Testis (tissue), 3 donors: ENCODE measurements around the gene TPSB2. TPM values are rescaled to one million over a fixed set of nuclear protein-coding genes. Genes with fewer than 3 reads are reported as not detected.
"Not testable (repeated sequence)": the region's sequence is repeated elsewhere in the genome, so short reads cannot be mapped to it uniquely, and the experiment has no call there.

Source experiments
- DNase-seq: peaks from one replicate; pipeline ENCODE4 v3.0.0-alpha.2; 2019
- H3K27ac ChIP-seq, 2 donors: fragments of 200-600 bp; sonication (generic); one replicate each; pipeline ENCODE4 v1.5.1; 2019
- H3K27me3 ChIP-seq: fragments of 200-600 bp; sonication (generic); one replicate; pipeline ENCODE4 v1.5.1; 2019
- H3K36me3 ChIP-seq: fragments of 200-600 bp; sonication (generic); one replicate; pipeline ENCODE4 v1.5.1; 2017; ENCODE audit warnings: low read depth; ENCODE audit errors: missing control alignments
- H3K4me1 ChIP-seq: fragments of 200-600 bp; sonication (generic); one replicate; pipeline ENCODE4 v1.5.1; 2019
- H3K4me3 ChIP-seq, 2 donors: fragments of 200-600 bp; sonication (generic); one replicate each; pipeline ENCODE4 v1.5.1; 2017 to 2019
- H3K9me3 ChIP-seq: fragments of 200-600 bp; sonication (generic); one replicate; pipeline ENCODE4 v1.5.1; 2017
- CTCF ChIP-seq, 3 experiments: fragments of 450-650 bp in 2 of 3; fragments of 200-600 bp in 1 of 3; sonication (generic) in 1 of 3; IDR thresholded peaks; one replicate each; pipeline ENCODE4 v1.5.1; 2016 to 2019; ENCODE audit warnings: antibody characterized with exemption in 3 of 3, mild to moderate bottlenecking in 2 of 3, moderate library complexity in 1 of 3
- POLR2A ChIP-seq: fragments of 450-650 bp; IDR thresholded peaks from one replicate; pipeline ENCODE4 v1.6.1; 2017; ENCODE audit warnings: antibody characterized with exemption, mild to moderate bottlenecking, moderate library complexity
- WGBS, 2 donors: methylation state at CpG; one replicate each; pipeline ENCODE4 v1.1.5; 2018; 5-methylcytosine and 5-hydroxymethylcytosine counted together
- intact Hi-C: fragments of 100-400 bp; cut with DNase I; formaldehyde crosslinking; loops from one replicate; pipeline ENCODE4 v1.15.1; 2023; ENCODE audit warnings: low total_unique reads
- polyA plus RNA-seq: library from polyadenylated mRNA; stranded (reverse); fragments of 350-450 nt; fragmentation: Illumina TruSeq; extraction: RNeasy Lipid Tissue Mini Kit (QIAGEN cat#74804); gene quantifications from one replicate; pipeline ENCODE4 v1.2.3, GENCODE V29; 2014; ENCODE audit warnings: low read depth, low replicate concordance; ENCODE audit not compliant: insufficient read depth
- total RNA-seq, 2 donors: library from RNA; depleted of rRNA; stranded (reverse); fragments of >200 nt; gene quantifications; one replicate each; pipeline ENCODE4 v1.2.3, GENCODE V29; 2016

Gene TPSB2
- total and polyA plus RNA-seq, 3 donors from 2014 or later: 10.8 to 49.5 (median 16.1) TPM

GRCh38 chr16:1245452-1246020 is 15.6 kb upstream of the TPSB2 start:
- TF ChIP-seq CTCF (IDR thresholded peaks at IDR 0.05): no peak
- no peak for TF ChIP-seq POLR2A
- no peaks in the 10 kb centered on the region for H3K4me1 ChIP-seq
- no peak for DNase-seq
- no peaks in the 10 kb centered on the region for H3K36me3 ChIP-seq
- no peak overlapping the region for H3K27ac ChIP-seq
- 51 to 60% methylated on average over 13 to 22 of the region's 22 CpGs for WGBS, 2 donors
- no peaks in the 10 kb centered on the region for H3K9me3 ChIP-seq
- intact Hi-C loops: no loop called here
- no peaks in the 10 kb centered on the region for H3K27me3 ChIP-seq
- H3K4me3 ChIP-seq: no peak overlapping the region

GRCh38 chr16:1244881-1245280 is 14.9 kb upstream of the TPSB2 start:
- Histone ChIP-seq H3K4me1 (no peaks in the 10 kb centered on the region), H3K27me3 (no peaks in the 10 kb centered on the region), H3K36me3 (no peaks in the 10 kb centered on the region), H3K4me3 (no peak overlapping the region), H3K9me3 (no peaks in the 10 kb centered on the region), H3K27ac (no peak overlapping the region)
- DNase-seq: no peak
- 84 to 90% methylated on average over 9 to 12 of the region's 12 CpGs for WGBS, 2 donors
- TF ChIP-seq POLR2A: no peak
- no peak for TF ChIP-seq CTCF (IDR thresholded peaks at IDR 0.05)
- intact Hi-C loops: no loop called here

GRCh38 chr16:1243907-1244850 is 14.2 kb upstream of the TPSB2 start:
- H3K27me3 ChIP-seq, H3K4me3 ChIP-seq, DNase-seq, H3K36me3 ChIP-seq, H3K4me1 ChIP-seq, H3K27ac ChIP-seq, H3K9me3 ChIP-seq, intact Hi-C loops: not testable (repeated sequence)
- 78% methylated on average over 10 to 21 of the region's 32 CpGs for WGBS, 2 donors

GRCh38 chr16:1243363-1243762 is 13.4 kb upstream of the TPSB2 start:
- DNase-seq, H3K27me3 ChIP-seq, H3K4me1 ChIP-seq, intact Hi-C loops, H3K36me3 ChIP-seq, H3K27ac ChIP-seq, H3K4me3 ChIP-seq, H3K9me3 ChIP-seq: not testable (repeated sequence)
- WGBS, 2 donors: 77 to 80% methylated on average over 5 to 7 of the region's 11 CpGs

GRCh38 chr16:1241081-1241480 is 11.1 kb upstream of the TPSB2 start:
- H3K4me3 ChIP-seq, H3K36me3 ChIP-seq, H3K27me3 ChIP-seq, DNase-seq, intact Hi-C loops, H3K4me1 ChIP-seq, H3K9me3 ChIP-seq, H3K27ac ChIP-seq: not testable (repeated sequence)
- WGBS, 2 donors: 100% methylated on average over 6 of the region's 15 CpGs; no CpG with 5 or more reads in 1 of the 2 donors

GRCh38 chr16:1240436-1240835 is 10.5 kb upstream of the TPSB2 start, which contains the start of gene TPSAB1:
TPSAB1 (plus strand) TSS chr16:1240705; CDS start chr16:1240939, 234 bp downstream.
- intact Hi-C loops, H3K4me1 ChIP-seq, H3K27ac ChIP-seq, H3K4me3 ChIP-seq, H3K27me3 ChIP-seq, DNase-seq, H3K36me3 ChIP-seq, H3K9me3 ChIP-seq: not testable (repeated sequence)
- WGBS, 2 donors: 46% methylated on average over 8 of the region's 12 CpGs; no CpG with 5 or more reads in 1 of the 2 donors

- WGBS, 2 donors: 76 to 81% methylated on average over 6 to 8 of the region's 9 CpGs
- H3K27ac ChIP-seq, H3K4me3 ChIP-seq, intact Hi-C loops, H3K36me3 ChIP-seq, DNase-seq, H3K4me1 ChIP-seq, H3K27me3 ChIP-seq, H3K9me3 ChIP-seq: not testable (repeated sequence)
These were observed 9.6 kb upstream of the TPSB2 start for GRCh38 chr16:1239575-1239974.

GRCh38 chr16:1238909-1239308 is 8.9 kb upstream of the TPSB2 start:
- H3K36me3 ChIP-seq, H3K27me3 ChIP-seq, intact Hi-C loops, H3K4me3 ChIP-seq, H3K27ac ChIP-seq, H3K9me3 ChIP-seq, DNase-seq, H3K4me1 ChIP-seq: not testable (repeated sequence)
- WGBS, 2 donors: 11 to 38% methylated on average over 6 to 21 of the region's 23 CpGs
